NCI-H748 treated with DMSO at 0.1 percent for 48 hours (cell line): ENCODE results near the gene CASP4.
"Not testable (repeated sequence)": the region's sequence is repeated elsewhere in the genome, so short reads cannot be mapped to it uniquely, and the experiment has no call there.

ENCODE experiments used
- DNase-seq: peaks from one replicate; lab custom pipeline; 2025; lab: John Stamatoyannopoulos, UW

The CASP4 gene

GRCh38 chr11:104968355-104968855 is at the start of gene CASP4:
TSS of gene CASP4 (minus strand) at chr11:104968574. CDS start at chr11:104968525, 49 bp downstream.
- DNase-seq = peak; percentile 44

DNA sequence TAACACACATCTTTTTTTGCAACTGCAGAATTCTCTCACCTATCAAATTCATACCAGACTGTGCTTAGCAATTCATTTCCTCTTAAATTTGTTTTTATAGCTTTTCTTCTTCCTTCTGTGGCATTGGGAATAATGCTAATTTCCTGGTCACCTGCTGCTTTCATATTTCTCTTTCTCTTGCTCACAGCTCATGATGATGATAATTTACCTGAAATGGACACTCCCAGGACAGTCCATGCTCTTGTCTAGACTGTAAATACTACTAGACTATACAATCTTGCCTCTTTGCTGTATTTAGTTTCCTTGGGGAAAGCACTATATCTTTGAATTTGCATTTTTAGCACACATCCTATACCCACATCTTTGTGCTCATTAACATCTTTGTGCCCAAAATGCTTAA is 39.1 kb upstream of the CASP4 start:
- no peak for DNase-seq

DNA sequence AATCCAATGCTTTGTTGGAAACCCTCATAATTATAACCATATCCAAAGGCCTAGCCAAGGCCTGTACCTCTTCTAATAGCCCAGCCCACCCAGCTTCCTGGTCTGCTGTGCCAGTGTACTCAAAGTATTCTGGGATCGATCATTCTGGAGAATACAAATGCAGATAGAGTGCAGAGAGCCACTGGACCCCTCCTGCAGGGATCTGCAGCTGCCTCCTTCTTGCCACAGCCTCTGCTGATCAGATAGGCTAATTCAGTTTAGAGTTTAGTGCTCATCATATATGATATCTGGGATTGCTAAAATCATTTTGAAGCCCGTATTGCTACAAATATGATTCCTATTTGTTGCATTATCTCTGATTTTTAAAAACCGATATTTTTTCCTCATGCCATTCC is 37.1 kb upstream of the CASP4 start:
- DNase-seq = no peak

- no peak for DNase-seq
Measured at GRCh38 chr11:105004021-105004420, 35.6 kb upstream of the CASP4 start.

DNA sequence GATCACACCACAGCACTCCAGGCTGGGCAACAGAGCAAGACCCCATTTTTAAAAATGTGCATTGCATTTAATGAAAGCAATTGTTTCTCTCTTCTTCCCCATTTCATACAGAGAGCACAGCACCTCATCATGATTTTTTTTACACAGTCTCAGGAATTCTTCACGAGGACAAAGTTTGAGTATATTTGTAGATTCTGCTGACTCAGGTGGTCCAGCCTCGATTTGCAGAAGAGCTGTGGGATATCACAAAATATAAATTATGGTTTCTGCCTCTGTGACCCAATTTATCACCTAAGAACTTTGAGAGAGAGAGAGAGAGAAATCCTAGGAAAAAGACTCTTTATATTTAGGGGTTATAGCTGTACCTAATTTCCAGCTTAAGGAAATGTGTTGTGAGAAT is 34.8 kb upstream of the CASP4 start:
- no peak for DNase-seq

- no peak for DNase-seq
Measured at GRCh38 chr11:105000797-105001196, 32.4 kb upstream of the CASP4 start.

- DNase-seq = no peak
Measured at GRCh38 chr11:105000167-105000566, 31.8 kb upstream of the CASP4 start.

- no peak for DNase-seq
Measured at GRCh38 chr11:104999721-105000120, 31.3 kb upstream of the CASP4 start.

DNA sequence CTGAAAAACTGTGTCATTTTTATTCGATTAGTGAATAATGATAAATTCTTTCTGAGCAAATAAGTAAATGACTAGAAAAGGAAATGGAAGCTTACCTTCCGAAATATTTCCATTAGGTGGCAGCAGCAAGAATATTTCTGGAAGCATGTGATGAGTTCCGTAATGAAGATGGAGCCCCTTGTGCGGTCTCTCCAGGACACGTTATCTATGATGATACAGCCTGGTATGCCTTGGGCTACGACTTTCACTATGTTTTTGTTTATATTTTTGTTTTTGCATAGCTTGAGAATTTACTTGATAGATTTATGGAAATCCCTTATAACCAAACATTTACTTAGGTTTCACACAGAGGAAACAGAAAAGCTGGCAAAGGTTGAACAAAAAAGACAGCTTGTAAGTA is 28.9 kb upstream of the CASP4 start:
- no peak for DNase-seq

DNA sequence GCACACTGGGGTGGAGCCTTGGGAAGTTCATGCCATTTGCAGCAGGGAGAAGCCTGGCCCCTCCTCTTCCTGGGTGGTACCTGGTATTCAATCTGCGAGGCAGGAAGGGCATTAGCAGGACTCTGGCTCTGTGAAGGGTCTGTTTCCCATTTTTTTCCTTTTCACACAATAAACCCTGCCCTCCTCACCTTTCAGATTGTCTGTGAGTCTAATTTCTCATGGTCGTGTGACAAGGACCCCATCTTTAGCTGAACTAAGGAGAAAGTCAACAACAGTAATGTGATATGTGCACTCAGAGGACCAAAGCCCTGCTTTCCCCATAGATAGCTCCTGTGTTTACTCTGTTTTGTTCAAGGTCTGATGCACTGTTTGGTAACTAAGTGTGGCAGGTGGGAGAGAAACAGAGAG is 26.6 kb upstream of the CASP4 start:
- peak; percentile 92 for DNase-seq

DNA sequence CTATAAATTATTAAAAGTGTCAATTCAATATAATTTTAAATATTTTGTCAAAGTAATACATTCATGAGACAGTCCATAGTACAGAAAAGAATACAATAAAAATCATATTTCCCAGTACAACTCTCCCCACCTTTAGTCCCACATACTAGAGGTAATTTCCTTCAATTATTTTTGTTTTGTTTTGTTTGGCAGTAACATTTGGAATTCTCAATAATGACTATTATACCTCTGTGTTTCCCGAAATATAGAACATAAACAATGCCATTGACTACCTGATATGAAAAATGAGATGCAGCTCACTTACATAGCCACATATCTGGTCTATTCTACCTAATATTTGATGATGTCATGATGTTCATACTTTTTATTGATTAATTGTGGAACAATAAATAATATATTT is 24.4 kb upstream of the CASP4 start:
- DNase-seq = no peak

- no peak for DNase-seq
Measured at GRCh38 chr11:104991994-104992393, 23.6 kb upstream of the CASP4 start.

GRCh38 chr11:104984808-104985207 is 16.4 kb upstream of the CASP4 start:
- no peak for DNase-seq

GRCh38 chr11:104979839-104980238 is 11.5 kb upstream of the CASP4 start:
- no peak for DNase-seq

DNA sequence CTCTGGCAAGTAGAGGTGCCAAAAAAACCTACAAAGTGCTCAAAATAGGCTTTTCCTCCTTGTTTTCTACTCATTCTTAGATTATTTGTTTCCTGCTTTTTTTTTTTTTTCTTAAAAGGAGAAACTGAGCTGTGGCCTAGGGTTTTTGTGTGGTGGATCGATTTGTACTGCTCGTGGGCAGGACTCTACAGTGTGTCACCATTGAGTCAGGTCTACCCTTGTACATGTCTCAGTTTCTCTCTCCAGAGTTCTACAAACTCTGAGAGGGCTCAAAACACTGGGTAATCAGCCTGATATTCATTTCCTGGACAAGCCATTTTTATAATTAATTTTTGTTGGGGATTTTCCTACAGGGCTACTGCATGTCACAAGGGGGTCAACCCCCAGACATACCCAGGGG is 5.2 kb upstream of the CASP4 start:
- DNase-seq = no peak

DNA sequence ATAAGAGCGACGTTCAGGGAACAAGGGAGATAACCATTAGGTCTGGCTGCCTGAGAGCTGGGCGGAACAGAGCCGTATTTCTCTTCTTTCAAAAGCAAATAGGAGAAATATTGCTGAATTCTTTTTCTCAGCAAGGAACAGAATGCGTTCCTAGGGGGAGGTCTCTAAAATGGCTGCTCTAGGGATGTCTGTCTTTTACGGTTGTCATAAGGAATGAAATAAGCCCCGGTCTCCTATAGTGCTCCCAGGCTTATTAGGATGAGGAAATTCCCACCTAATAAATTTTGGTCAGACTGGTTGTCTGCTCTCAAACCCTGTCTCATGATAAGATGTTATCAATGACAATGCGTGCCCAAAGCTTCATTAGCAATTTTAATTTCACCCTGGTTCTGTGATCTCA is 4.5 kb upstream of the CASP4 start:
- not testable (repeated sequence) for DNase-seq

DNA sequence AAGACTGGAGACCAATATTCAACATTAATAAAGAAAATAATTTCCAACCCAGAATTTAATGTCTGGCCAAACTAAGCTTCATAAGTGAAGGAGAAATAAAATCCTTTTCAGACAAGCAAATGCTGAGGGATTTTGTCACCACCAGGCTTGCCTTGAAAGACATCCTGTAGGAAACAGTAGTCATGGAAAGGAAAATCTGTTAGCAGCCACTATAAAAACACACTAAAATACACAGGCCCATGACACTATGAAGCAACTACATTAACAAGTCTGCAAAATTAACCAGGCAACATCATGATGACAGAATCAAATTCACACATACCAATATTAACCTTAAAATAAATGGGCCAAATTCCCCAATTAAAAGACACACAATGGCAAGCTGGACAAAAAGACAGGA is 2.4 kb upstream of the CASP4 start:
- no peak for DNase-seq

DNA sequence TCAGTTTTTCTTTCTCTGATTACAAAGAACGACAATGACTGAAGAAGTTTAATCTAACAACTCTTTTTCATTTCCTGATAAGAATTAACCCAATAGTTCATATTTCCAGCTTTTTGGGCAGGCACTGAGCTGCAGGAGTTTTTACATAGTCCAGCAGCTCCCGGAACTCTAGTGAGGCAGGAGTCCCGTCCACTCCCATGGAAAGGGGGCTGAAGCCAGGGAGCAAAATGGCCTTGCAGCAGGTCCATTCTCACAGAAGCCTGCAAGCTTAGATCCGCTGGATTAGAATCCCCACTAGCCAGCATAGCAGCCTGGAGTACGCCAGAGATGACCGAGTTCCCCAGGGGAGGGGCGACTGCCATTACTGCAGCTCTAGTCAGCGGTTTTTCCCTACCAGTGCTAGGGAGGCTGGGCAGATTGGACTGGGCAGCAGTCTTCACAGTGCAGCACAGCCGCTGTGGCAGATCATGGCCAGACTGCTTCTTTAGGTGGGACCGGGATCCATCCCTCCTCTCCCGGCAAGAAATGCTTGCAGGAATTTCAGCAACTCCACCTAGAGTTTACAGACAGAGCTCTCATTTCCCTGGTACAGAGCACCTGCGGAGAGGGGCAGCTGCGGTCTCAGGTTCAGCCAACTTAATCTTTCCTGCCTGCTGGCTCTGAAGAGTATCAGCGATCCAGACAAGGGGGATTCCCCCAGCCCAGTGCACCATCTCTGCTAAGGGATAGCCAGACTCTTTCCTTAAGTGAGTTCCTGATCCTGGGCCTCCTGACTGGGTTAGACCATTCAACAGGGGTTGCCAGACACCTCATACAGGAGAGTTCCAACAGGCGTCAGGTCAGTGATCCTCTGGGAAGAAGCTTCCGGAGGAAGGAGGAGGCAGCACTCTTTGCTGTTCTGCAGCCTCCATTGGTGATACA is 742 bp upstream of the CASP4 start:
- peak; percentile 39 for DNase-seq

- DNase-seq = no peak
Measured at GRCh38 chr11:104967534-104968354, 630 bp downstream of the CASP4 start.

GRCh38 chr11:104965735-104966134 is 2.6 kb downstream of the CASP4 start:
- no peak for DNase-seq

GRCh38 chr11:104964247-104964646 is 4.1 kb downstream of the CASP4 start:
- no peak for DNase-seq

DNA sequence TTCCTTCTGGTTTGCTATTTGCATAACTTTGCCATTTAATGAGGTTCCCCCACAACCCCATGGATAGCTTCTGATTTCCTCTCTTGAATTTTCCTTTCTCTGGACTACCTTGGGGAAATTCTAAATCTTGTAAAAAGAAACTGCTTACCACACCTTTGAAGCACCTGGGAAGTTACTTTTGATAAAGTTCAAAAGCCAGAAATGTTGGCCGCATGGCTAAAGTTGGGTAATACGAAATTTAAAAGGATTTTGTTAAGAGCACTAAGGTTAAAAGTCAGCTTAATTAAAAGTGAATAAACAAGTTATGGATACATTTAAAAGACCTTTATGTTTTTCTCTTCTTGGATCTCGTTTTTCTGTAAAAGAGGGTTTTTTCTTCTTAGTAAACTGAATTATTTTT is 5.5 kb downstream of the CASP4 start:
- no peak for DNase-seq

DNA sequence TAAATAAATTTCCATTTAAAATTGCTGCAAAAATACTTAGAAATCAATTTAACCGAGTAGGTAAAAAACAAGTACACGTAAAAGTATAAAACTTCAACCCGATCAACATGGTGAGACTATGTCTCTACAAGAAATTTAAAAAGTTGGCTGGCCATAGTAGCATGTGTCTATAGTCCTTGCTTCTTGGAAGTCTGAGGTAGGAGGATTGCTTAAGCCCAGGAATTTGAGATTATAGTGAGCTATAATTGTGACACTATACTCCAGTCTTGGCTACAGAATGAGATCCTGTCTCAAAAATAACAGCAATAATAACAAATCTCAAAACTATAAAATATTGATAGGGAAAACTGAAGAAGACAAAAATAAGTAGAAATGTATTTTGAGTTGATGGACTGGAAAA is 11.1 kb downstream of the CASP4 start:
- no peak for DNase-seq
